ENCODE measurements around the gene BDKRB1. TPM values are rescaled to one million over a fixed set of nuclear protein-coding genes. Genes with fewer than 3 reads are reported as not detected.

The BDKRB1 gene
- polyA plus RNA-seq, 3 donors, result 0.19 to 0.26 (median 0.24) TPM

GRCh38 chr14:96257900-96258299 lies 1.9 kb downstream of the BDKRB1 start:
- DNase-seq (ENCODE audit: low read depth in 3 of 3, low spot score in 2 of 3), result no peak

GRCh38 chr14:96260341-96260821 lies 4.4 kb downstream of the BDKRB1 start:
- DNase-seq (ENCODE audit: low read depth in 3 of 3, low spot score in 2 of 3), result no peak

GRCh38 chr14:96261053-96261452 lies 5.0 kb downstream of the BDKRB1 start:
- DNase-seq (ENCODE audit: low read depth in 3 of 3, low spot score in 2 of 3), result no peak

GRCh38 chr14:96261772-96262655 lies 6.0 kb downstream of the BDKRB1 start:
- DNase-seq (ENCODE audit: low read depth in 3 of 3, low spot score in 2 of 3), result no peak

GRCh38 chr14:96263347-96264199 lies 7.6 kb downstream of the BDKRB1 start:
- no peak for DNase-seq (ENCODE audit: low read depth in 3 of 3, low spot score in 2 of 3)

GRCh38 chr14:96264200-96264553 lies 8.2 kb downstream of the BDKRB1 start:
- DNase-seq (ENCODE audit: low read depth in 3 of 3, low spot score in 2 of 3), result no peak

- no peak for DNase-seq (ENCODE audit: low read depth in 3 of 3, low spot score in 2 of 3)
These were observed 8.8 kb downstream of the BDKRB1 start for GRCh38 chr14:96264853-96265252.

GRCh38 chr14:96265383-96266095 lies 9.5 kb downstream of the BDKRB1 start:
- DNase-seq (ENCODE audit: low read depth in 3 of 3, low spot score in 2 of 3), result no peak

GRCh38 chr14:96267336-96267735 lies 11.3 kb downstream of the BDKRB1 start:
- DNase-seq (ENCODE audit: low read depth in 3 of 3, low spot score in 2 of 3), result no peak

GRCh38 chr14:96267916-96268315 lies 11.9 kb downstream of the BDKRB1 start:
- no peak for DNase-seq (ENCODE audit: low read depth in 3 of 3, low spot score in 2 of 3)

- DNase-seq (ENCODE audit: low read depth in 3 of 3, low spot score in 2 of 3), result no peak
These were observed 12.7 kb downstream of the BDKRB1 start for GRCh38 chr14:96268431-96269358.

- DNase-seq (ENCODE audit: low read depth in 3 of 3, low spot score in 2 of 3), result no peak
These were observed 13.3 kb downstream of the BDKRB1 start for GRCh38 chr14:96269359-96269710.

GRCh38 chr14:96270565-96271420 lies 14.8 kb downstream of the BDKRB1 start:
- no peak for DNase-seq (ENCODE audit: low read depth in 3 of 3, low spot score in 2 of 3)

- no peak for DNase-seq (ENCODE audit: low read depth in 3 of 3, low spot score in 2 of 3)
These were observed 15.4 kb downstream of the BDKRB1 start for GRCh38 chr14:96271421-96271762.

GRCh38 chr14:96272777-96273473 lies 16.9 kb downstream of the BDKRB1 start:
- no peak for DNase-seq (ENCODE audit: low read depth in 3 of 3, low spot score in 2 of 3)

- DNase-seq (ENCODE audit: low read depth in 3 of 3, low spot score in 2 of 3), result no peak
These were observed 17.6 kb downstream of the BDKRB1 start for GRCh38 chr14:96273629-96274028.

GRCh38 chr14:96274122-96274521 lies 18.1 kb downstream of the BDKRB1 start:
- DNase-seq (ENCODE audit: low read depth in 3 of 3, low spot score in 2 of 3), result no peak

- no peak for DNase-seq (ENCODE audit: low read depth in 3 of 3, low spot score in 2 of 3)
These were observed 18.5 kb downstream of the BDKRB1 start for GRCh38 chr14:96274543-96274942.
